A549 treated with AZD9567 at 1 μM for 4 hours (cell line): Measurements from ENCODE around the gene SOX6. TPM values are rescaled to one million over a fixed set of nuclear protein-coding genes. Genes with fewer than 3 reads are reported as not detected.

Experiments
- total RNA-seq: library from RNA; stranded (reverse); fragments of 200-300 nt; extraction: Qiagen RNA extraction; gene quantifications from 5 replicates; pipeline ENCODE4 v1.2.3, GENCODE V29; 2022; ENCODE audit not compliant: insufficient read depth

Gene SOX6
- total RNA-seq = 0.02 to 0.05 TPM in 2 of 5 replicates, not detected in the others

GRCh38 chr11:16356057-16356760, at the start of gene SOX6:
Gene SOX6 (minus strand): TSS chr11:16356546. CDS start chr11:16341248, 15,298 bp downstream.

